Skeletal muscle tissue (tissue), 4 donors: ENCODE results near the gene PPP2R5D. TPM values are rescaled to one million over a fixed set of nuclear protein-coding genes. Genes with fewer than 3 reads are reported as not detected.
"Not testable (repeated sequence)": the region's sequence is repeated elsewhere in the genome, so short reads cannot be mapped to it uniquely, and the experiment has no call there.

Experiments
- H3K27ac ChIP-seq: one replicate; pipeline ENCODE4 v1.7.0; 2013; ENCODE audit warnings: mild to moderate bottlenecking, low read depth, low read length, inconsistent platforms
- H3K27me3 ChIP-seq, 3 donors: one replicate each; pipeline ENCODE4 v1.7.0; 2013; ENCODE audit warnings: low read length in 3 of 3; ENCODE audit not compliant: control insufficient read depth in 3 of 3, insufficient read depth in 3 of 3
- H3K36me3 ChIP-seq, 3 donors: one replicate each; pipeline ENCODE4 v1.7.0; 2013; ENCODE audit warnings: low read length in 3 of 3; ENCODE audit not compliant: control insufficient read depth in 3 of 3, insufficient read depth in 3 of 3
- H3K4me1 ChIP-seq, 3 donors: one replicate each; pipeline ENCODE4 v1.7.0; 2013; ENCODE audit warnings: low read length in 3 of 3, mild to moderate bottlenecking in 3 of 3; ENCODE audit not compliant: control insufficient read depth in 3 of 3, insufficient read depth in 3 of 3
- H3K4me3 ChIP-seq, 3 donors: one replicate each; pipeline ENCODE4 v1.7.0; 2013; ENCODE audit warnings: low read length in 3 of 3
- H3K9ac ChIP-seq, 3 donors: one replicate each; pipeline ENCODE4 v1.7.0; 2013; ENCODE audit warnings: low read length in 3 of 3, mild to moderate bottlenecking in 3 of 3, moderate library complexity in 2 of 3, low read depth in 1 of 3
- H3K9me3 ChIP-seq, 3 donors: one replicate each; pipeline ENCODE4 v1.7.0; 2013; ENCODE audit warnings: low read length in 3 of 3; ENCODE audit not compliant: control insufficient read depth in 3 of 3
- total RNA-seq: library from RNA; depleted of rRNA; stranded (reverse); fragments of >200 nt; gene quantifications from one replicate; pipeline ENCODE4 v1.2.3, GENCODE V29; 2014
- donor health status: Osteomylitis.

Gene PPP2R5D
- total RNA-seq, 1 donor from 2014 or later, result 31.3 TPM

DNA sequence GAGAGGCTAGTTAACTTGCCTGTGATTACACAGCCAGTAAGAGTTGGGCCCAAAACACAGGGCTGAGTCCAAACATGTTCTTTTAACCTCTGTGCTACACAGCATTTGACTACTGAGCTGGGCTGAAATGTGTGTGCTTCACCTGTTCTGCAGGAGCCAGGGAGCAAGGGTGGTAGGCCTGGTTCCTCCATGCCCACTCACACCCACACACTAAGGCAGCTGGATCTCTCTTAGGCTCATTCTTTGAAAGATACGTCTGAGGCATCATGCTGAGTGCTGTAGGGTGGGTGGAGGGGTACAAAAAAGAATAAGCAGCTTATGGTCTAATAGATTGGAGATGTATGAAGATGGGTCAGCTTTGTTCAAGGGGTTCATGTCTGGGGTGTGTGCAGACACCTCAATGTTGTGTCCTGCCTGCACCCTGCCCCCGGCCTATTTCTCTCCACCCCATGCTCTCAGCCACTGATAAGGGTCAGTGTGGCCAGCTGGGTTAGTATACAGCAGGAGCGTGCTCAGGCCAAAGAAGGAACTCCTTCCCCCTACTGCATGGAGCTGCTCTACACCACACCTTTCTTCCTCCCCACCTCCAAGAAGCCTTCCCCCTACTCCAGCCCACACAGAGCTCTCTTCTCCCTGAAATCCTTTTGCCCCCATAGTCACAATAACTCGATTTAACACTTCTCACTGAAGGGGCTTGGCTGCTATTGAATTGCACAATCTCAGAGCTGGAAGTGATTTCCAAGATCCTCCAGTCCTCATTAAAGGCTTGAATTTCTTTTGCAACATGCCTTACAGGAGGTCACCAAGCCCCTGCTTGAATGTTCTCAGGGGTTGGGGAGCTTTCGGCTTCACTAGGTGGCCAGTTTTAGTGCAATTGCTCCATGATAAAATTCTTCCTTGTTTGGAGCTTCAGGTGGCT lies 3.4 kb downstream of the PPP2R5D start:
- Histone ChIP-seq H3K9ac (no peak overlapping the region), H3K9me3 (no peaks in the 10 kb centered on the region), H3K27me3 (no peaks in the 10 kb centered on the region), H3K27ac (no peak overlapping the region), H3K4me3 (no peak overlapping the region), H3K36me3 (peaks cover 11 to 34% (median 27%) of the 10 kb centered on the region in 3 donors), H3K4me1 (peaks cover 35 to 39% (median 39%) of the 10 kb centered on the region in 3 donors)

DNA sequence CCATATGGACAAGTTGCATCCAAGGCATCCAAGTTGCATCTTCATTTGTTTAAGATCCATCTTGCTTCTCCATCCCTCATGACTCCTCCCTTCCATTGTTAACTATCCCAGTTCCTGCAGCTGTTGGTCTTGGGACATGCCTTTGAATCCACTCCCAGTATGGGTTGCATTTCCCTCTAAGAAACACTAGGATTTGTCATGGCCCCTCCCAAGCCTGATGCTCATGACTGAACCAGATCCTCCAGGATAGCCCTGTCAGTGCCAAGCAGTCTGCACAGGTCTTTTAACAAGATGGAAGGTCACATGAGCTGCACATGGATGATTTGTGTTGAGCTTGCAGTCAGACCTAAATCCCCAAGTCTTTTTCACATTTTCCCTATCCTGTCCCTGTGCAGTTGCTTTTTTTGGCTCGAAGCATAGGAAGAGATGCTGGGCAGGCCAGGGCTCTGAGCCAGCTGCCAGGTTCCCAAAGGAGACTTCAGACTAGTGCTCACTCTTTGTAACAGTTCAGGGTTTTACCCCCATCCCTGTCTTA lies 4.2 kb downstream of the PPP2R5D start:
- Histone ChIP-seq H3K9ac (no peak overlapping the region), H3K4me1 (peaks cover 34 to 39% (median 35%) of the 10 kb centered on the region in 3 donors), H3K27me3 (no peaks in the 10 kb centered on the region), H3K4me3 (no peak overlapping the region), H3K36me3 (peaks cover 11 to 37% (median 27%) of the 10 kb centered on the region in 3 donors), H3K27ac (no peak overlapping the region), H3K9me3 (no peaks in the 10 kb centered on the region)

DNA sequence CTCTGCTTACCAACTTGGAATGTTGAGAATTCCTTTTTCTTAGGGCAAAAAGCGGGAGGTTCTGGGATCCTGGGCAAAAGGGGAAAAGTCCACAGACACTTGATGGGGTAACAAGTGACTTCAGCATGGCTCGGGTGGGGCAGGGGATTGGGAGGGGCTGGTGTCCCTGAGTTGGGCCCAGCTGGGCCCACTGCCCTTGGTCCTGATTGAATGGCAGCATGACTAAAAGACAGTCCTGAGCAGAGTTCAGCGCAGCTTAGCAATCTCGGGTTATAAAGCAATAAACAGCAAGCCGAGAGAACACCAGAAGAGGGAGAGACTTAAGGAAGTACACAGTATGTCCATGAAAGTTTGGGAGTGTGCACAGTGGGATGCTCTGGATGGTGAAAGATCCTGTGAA lies 5.6 kb downstream of the PPP2R5D start:
- no peak overlapping the region for H3K27ac ChIP-seq
- H3K36me3 ChIP-seq, result peaks cover 11 to 39% (median 27%) of the 10 kb centered on the region in 3 donors

DNA sequence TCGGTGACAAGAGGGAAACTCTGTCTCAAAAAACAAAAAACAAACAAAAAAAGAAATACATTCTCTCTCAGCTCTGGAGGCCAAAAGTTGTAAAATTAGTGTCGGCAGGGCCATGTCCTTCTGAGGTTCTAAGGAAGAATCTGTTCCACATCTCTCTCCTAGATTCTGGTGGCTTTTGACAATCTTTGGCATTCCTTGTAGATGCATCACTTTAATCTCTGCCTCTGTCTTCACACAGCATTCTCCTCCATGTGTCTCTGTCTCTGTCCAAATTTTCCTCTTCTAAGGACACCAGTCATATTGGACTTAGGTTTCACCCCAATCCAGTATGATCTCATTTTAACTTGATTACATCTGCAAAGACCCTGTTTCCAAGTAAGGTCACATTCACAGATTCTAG lies 9.1 kb downstream of the PPP2R5D start:
- H3K9me3 ChIP-seq, result no peaks in the 10 kb centered on the region
- no peak overlapping the region for H3K4me3 ChIP-seq
- no peak overlapping the region for H3K9ac ChIP-seq
- no peaks in the 10 kb centered on the region for H3K27me3 ChIP-seq
- no peak overlapping the region for H3K27ac ChIP-seq
- H3K4me1 ChIP-seq, result peaks cover 0 to 5% (median 5%) of the 10 kb centered on the region in 3 donors
- H3K36me3 ChIP-seq, result peaks cover 11 to 35% (median 24%) of the 10 kb centered on the region in 3 donors

More for the DNA sequence above, 5.6 kb downstream of the PPP2R5D start:
- no peaks in the 10 kb centered on the region for H3K27me3 ChIP-seq
- H3K9ac ChIP-seq, result no peak overlapping the region
- H3K9me3 ChIP-seq, result no peaks in the 10 kb centered on the region
- H3K4me1 ChIP-seq, result peaks cover 28 to 34% (median 30%) of the 10 kb centered on the region in 3 donors
- no peak overlapping the region for H3K4me3 ChIP-seq

DNA sequence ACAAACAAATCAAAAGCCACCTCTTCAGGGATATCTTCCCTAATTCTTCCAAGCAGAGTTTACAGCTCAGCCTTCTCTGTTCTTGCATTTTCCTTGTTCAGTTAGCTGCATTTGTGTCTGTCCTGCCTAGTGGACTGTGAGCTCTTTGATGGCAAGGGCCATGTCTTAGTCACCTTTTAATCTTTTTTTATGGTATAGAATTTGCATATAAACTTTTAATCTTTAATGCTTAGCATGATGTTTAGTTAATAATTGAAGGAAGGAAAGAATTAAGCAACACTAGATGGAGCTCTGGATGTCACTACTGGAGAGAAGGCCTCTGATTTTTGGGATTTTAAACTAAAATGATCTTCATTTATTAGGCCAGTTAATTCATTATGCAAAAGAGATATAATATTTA lies 12.1 kb downstream of the PPP2R5D start:
- H3K27me3 ChIP-seq, result no peaks in the 10 kb centered on the region
- no peaks in the 10 kb centered on the region for H3K9me3 ChIP-seq
- H3K4me3 ChIP-seq, result no peak overlapping the region
- H3K27ac ChIP-seq, result no peak overlapping the region
- peaks cover 0 to 2% (median 0%) of the 10 kb centered on the region in 3 donors for H3K4me1 ChIP-seq
- peaks cover 2 to 9% (median 3%) of the 10 kb centered on the region in 3 donors for H3K36me3 ChIP-seq
- H3K9ac ChIP-seq, result no peak overlapping the region

DNA sequence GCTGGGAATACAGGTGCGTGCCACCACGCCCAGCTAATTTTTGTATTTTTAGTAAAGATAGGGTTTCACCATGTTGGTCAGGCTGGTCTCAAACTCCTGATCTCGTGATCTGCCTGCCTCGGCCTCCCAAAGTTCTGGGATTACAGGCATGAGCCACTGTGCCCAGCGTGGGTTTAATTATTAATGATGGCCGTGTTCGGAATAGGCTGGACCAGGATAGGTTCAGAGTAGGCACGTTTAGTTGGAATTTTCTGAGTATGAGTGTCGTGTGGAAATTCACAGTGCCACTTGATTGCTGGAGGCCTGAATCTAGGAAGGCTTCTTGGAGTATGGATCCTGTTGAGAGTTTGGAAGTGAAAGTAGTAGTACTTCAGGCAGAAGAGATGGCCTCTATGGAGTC lies 13.8 kb downstream of the PPP2R5D start:
- not testable (repeated sequence) for H3K27me3 ChIP-seq, H3K36me3 ChIP-seq, H3K27ac ChIP-seq, H3K9ac ChIP-seq, H3K9me3 ChIP-seq, H3K4me3 ChIP-seq, H3K4me1 ChIP-seq

DNA sequence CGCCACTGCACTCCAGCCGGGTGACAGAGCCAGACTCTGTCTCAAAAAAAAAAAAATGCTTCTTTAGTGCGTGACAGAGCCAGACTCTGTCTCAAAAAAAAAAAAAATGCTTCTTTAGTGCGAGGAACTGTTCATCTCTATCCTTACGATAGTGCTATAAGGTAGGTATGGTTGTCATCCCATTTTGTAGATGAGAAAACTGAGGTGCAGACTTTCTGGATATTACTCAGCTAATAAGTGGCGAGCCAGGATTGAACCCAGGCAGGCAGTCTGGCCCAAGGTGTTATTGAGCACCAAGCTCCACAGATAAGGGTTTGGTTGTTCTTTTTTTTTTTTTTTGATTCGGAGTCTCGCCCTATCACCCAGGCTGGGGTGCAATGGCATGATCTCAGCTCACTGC lies 17.5 kb downstream of the PPP2R5D start:
- H3K4me3 ChIP-seq, result no peak overlapping the region
- no peaks in the 10 kb centered on the region for H3K27me3 ChIP-seq
- no peaks in the 10 kb centered on the region for H3K9me3 ChIP-seq
- H3K9ac ChIP-seq, result no peak overlapping the region
- peaks cover 2 to 11% (median 3%) of the 10 kb centered on the region in 3 donors for H3K36me3 ChIP-seq
- peaks cover 0 to 2% (median 0%) of the 10 kb centered on the region in 3 donors for H3K4me1 ChIP-seq
- H3K27ac ChIP-seq, result no peak overlapping the region

DNA sequence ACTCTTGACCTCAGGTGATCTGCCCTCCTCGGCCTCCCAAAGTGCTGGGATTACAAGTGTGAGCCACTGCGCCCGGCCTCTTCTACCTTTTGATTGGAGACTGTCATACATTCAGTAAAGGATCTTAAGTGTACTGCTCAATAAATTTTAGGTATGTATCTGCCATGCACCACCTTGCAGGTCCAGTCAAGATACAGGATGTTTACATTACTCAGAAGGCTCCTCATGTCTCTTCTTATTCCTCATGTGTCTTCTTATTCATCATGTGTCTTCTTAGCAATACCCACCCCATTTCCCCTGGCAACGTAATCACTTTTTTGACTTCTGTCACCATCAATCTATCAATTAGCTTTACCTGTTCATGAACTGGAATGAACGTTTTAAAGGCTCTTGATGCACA lies 21.5 kb downstream of the PPP2R5D start:
- H3K9ac ChIP-seq, result no peak overlapping the region
- peaks cover 38 to 48% (median 41%) of the 10 kb centered on the region in 3 donors for H3K36me3 ChIP-seq
- no peak overlapping the region for H3K27ac ChIP-seq
- H3K27me3 ChIP-seq, result no peaks in the 10 kb centered on the region
- no peaks in the 10 kb centered on the region for H3K9me3 ChIP-seq
- no peaks in the 10 kb centered on the region for H3K4me1 ChIP-seq
- no peak overlapping the region for H3K4me3 ChIP-seq

DNA sequence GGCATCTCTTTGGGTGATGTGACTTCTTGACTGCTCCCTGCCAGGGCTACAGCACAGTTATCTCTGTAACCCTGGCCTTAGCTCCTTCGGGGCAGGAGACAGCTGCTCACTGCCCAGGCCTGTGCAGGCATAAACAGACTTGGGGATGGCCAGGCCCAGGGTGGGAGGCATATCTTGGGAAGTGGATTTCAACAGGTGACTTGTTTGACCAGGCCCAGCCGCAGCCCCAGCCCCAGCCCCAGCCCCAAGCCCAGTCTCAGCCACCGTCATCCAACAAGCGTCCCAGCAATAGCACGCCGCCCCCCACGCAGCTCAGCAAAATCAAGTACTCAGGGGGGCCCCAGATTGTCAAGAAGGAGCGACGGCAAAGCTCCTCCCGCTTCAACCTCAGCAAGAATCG lies 21.9 kb downstream of the PPP2R5D start:
- Histone ChIP-seq H3K4me3 (no peak overlapping the region), H3K27ac (no peak overlapping the region), H3K9ac (no peak overlapping the region), H3K9me3 (no peaks in the 10 kb centered on the region), H3K27me3 (no peaks in the 10 kb centered on the region), H3K36me3 (peaks cover 41 to 52% (median 45%) of the 10 kb centered on the region in 3 donors), H3K4me1 (peaks cover 0 to under 1% (median 0%) of the 10 kb centered on the region in 3 donors)

DNA sequence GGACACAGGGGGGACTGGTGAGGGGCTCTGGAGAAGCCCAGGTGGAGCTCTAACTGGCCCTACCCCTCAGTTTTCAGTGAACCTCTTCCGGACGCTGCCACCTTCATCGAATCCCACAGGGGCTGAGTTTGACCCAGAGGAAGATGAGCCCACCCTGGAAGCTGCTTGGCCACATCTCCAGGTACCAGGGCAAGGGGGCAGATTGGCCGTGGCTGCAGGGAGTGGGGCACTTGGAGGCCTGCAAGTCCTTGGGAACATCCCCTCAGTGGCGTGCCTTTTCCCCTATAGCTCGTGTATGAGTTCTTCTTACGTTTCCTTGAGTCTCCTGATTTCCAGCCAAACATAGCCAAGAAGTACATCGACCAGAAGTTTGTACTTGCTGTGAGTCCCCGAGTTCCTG lies 22.8 kb downstream of the PPP2R5D start:
- Histone ChIP-seq H3K9me3 (no peaks in the 10 kb centered on the region), H3K4me1 (peaks cover 0 to 2% (median 1%) of the 10 kb centered on the region in 3 donors), H3K27ac (no peak overlapping the region), H3K4me3 (no peak overlapping the region), H3K36me3 (peaks cover 50 to 61% (median 54%) of the 10 kb centered on the region in 3 donors), H3K27me3 (no peaks in the 10 kb centered on the region), H3K9ac (no peak overlapping the region)
